ENCODE results near the gene PLPPR2. TPM values are rescaled to one million over a fixed set of nuclear protein-coding genes. Genes with fewer than 3 reads are reported as not detected.

PLPPR2 gene
- total RNA-seq, 1 experiment from 2014 or later, result 2.2 TPM

Other genes starting within 250 kb of the PLPPR2 start
- gene SPC24, start 199.7 kb upstream of the PLPPR2 start, total RNA-seq (2014; rRNA removed; shearing (Covaris generic); ENCODE audit: low replicate concordance), result 159 and 194 TPM in 2 replicates
- gene KANK2, start 157.9 kb upstream of the PLPPR2 start, total RNA-seq (2014; rRNA removed; shearing (Covaris generic); ENCODE audit: low replicate concordance), result 49.3 and 71.1 TPM in 2 replicates
- gene ANGPTL8, start 115.8 kb upstream of the PLPPR2 start, total RNA-seq (2014; rRNA removed; shearing (Covaris generic); ENCODE audit: low replicate concordance), result not detected in 2 replicates
- gene DOCK6, start 92.9 kb upstream of the PLPPR2 start, total RNA-seq (2014; rRNA removed; shearing (Covaris generic); ENCODE audit: low replicate concordance), result 8.7 and 14.1 TPM in 2 replicates
- not detected in 2 replicates for gene TSPAN16, start 59.3 kb upstream of the PLPPR2 start, total RNA-seq (2014; rRNA removed; shearing (Covaris generic); ENCODE audit: low replicate concordance)
- gene RAB3D, start 15.8 kb upstream of the PLPPR2 start, total RNA-seq (2014; rRNA removed; shearing (Covaris generic); ENCODE audit: low replicate concordance), result 19.6 and 27.4 TPM in 2 replicates
- gene TMEM205, start 9.2 kb upstream of the PLPPR2 start, total RNA-seq (2014; rRNA removed; shearing (Covaris generic); ENCODE audit: low replicate concordance), result 381 and 712 TPM in 2 replicates
- 1.5 TPM in 2 replicates for gene CCDC159, start 8.9 kb upstream of the PLPPR2 start, total RNA-seq (2014; rRNA removed; shearing (Covaris generic); ENCODE audit: low replicate concordance)
- 2.1 and 5.6 TPM in 2 replicates for gene SWSAP1, start 19.2 kb downstream of the PLPPR2 start, total RNA-seq (2014; rRNA removed; shearing (Covaris generic); ENCODE audit: low replicate concordance)
- 14.4 and 16.6 TPM in 2 replicates for gene EPOR, start 28.9 kb downstream of the PLPPR2 start, total RNA-seq (2014; rRNA removed; shearing (Covaris generic); ENCODE audit: low replicate concordance)
- 3.3 and 16.5 TPM in 2 replicates for gene RGL3, start 63.9 kb downstream of the PLPPR2 start, total RNA-seq (2014; rRNA removed; shearing (Covaris generic); ENCODE audit: low replicate concordance)
- 1.1 and 2.6 TPM in 2 replicates for gene ODAD3, start 79.7 kb downstream of the PLPPR2 start, total RNA-seq (2014; rRNA removed; shearing (Covaris generic); ENCODE audit: low replicate concordance)
- 119 and 167 TPM in 2 replicates for gene PRKCSH, start 80.2 kb downstream of the PLPPR2 start, total RNA-seq (2014; rRNA removed; shearing (Covaris generic); ENCODE audit: low replicate concordance)
- gene ELAVL3, start 125.6 kb downstream of the PLPPR2 start, total RNA-seq (2014; rRNA removed; shearing (Covaris generic); ENCODE audit: low replicate concordance), result not detected in 2 replicates
- 4.6 and 43.5 TPM in 2 replicates for gene ZNF653, start 150.4 kb downstream of the PLPPR2 start, total RNA-seq (2014; rRNA removed; shearing (Covaris generic); ENCODE audit: low replicate concordance)
- gene ECSIT, start 173.7 kb downstream of the PLPPR2 start, total RNA-seq (2014; rRNA removed; shearing (Covaris generic); ENCODE audit: low replicate concordance), result 88.6 and 106 TPM in 2 replicates
- not detected in 2 replicates for gene CNN1, start 183.4 kb downstream of the PLPPR2 start, total RNA-seq (2014; rRNA removed; shearing (Covaris generic); ENCODE audit: low replicate concordance)
- 37.8 and 71.2 TPM in 2 replicates for gene ELOF1, start 203.8 kb downstream of the PLPPR2 start, total RNA-seq (2014; rRNA removed; shearing (Covaris generic); ENCODE audit: low replicate concordance)
- 6.1 and 11.8 TPM in 2 replicates for gene ACP5, start 222.2 kb downstream of the PLPPR2 start, total RNA-seq (2014; rRNA removed; shearing (Covaris generic); ENCODE audit: low replicate concordance)
- 26.2 and 34.4 TPM in 2 replicates for gene ZNF627, start 242.1 kb downstream of the PLPPR2 start, total RNA-seq (2014; rRNA removed; shearing (Covaris generic); ENCODE audit: low replicate concordance)